ENCODE measurements around the gene SPATA25. TPM values are rescaled to one million over a fixed set of nuclear protein-coding genes. Genes with fewer than 3 reads are reported as not detected.
A peak's percentile ranks its signal among the peaks of the same experiment; 100 is the strongest.

The SPATA25 gene
- total RNA-seq, 2 experiments from 2014 or later = 0.90 to 1.0 TPM

DNA sequence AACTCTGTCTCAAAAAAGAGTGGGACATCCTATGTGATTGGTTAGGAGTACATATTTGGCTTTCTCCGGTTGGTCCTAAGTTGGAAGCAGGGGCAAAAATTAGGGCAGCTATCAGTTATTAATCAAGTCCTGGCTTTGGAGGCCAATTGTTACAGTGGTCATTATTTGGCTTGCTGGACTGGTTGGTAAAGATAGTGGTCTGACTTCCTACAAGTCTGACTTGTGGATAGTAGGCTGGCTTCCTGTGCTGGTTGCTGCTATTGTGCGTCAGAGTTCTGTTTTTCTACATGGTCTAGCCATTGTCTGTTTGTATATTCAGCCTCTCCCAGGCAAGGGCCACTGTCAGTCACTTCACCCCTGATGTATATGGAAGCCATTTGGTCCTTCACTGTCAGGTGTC is 37.2 kb downstream of the SPATA25 start:
- Mint-ChIP-seq H3K27ac (no peak overlapping the region), H3K4me1 (peaks cover 14% of the 10 kb centered on the region), H3K4me3 (no peak overlapping the region), H3K9me3 (no peaks in the 10 kb centered on the region), H3K27me3 (no peaks in the 10 kb centered on the region), H3K36me3 (peaks cover 10% of the 10 kb centered on the region)
- DNase-seq = no peak

DNA sequence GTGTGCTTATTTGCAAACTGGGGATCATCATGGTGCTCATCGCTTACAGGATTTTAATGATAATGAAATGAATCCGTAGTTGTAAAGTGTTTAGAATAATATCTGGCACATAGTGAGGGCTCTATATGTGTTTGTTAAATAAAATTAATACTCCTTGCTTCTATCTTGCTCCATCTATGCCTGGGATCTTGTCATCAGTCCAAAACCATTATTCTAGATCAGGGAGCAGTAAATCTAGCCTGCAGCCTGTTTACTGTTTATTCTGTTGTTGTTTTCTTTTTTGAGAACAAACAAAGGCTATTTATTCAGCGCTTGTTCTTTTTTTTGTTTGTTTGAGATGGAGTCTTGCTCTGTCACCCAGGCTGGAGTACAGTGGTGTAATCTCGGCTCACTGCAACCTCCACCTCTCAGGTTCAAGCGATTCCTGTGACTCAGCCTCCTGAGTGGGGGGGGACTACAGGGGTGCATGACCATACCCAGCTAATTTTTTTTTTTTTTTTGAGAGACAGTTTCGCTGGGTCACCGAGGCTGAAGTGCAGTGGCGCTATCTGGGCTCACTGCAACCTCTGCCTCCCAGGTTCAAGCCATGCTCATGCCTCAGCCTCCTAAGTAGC is 38.3 kb downstream of the SPATA25 start:
- Mint-ChIP-seq H3K9me3 (no peaks in the 10 kb centered on the region), H3K27ac (no peak overlapping the region), H3K27me3 (no peaks in the 10 kb centered on the region), H3K4me3 (no peak overlapping the region), H3K4me1 (peaks cover 8% of the 10 kb centered on the region), H3K36me3 (peaks cover 10% of the 10 kb centered on the region)
- DNase-seq = no peak

DNA sequence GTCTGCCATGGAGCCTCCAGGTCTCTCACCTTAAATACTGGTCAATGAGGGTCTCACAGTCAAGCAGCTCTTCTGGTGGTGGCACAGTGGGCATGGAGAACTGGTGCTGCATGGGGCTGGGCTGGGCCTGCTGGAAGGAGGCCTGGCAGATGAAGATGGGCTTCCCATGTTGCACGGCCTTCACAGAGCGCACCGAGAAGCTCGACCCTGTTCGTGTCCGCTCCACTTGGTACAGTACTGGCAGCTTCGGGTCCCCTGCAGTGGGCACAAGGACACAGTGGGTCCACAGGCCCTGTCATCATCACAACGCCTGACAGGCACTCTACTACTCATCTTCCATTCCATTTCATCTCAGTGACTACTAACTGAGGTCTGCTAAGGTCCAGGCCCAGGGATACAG is 39.0 kb downstream of the SPATA25 start:
- H3K9me3 Mint-ChIP-seq = no peaks in the 10 kb centered on the region
- H3K4me3 Mint-ChIP-seq = no peak overlapping the region
- peaks cover 1% of the 10 kb centered on the region for H3K4me1 Mint-ChIP-seq
- peaks cover 10% of the 10 kb centered on the region for H3K36me3 Mint-ChIP-seq
- H3K27me3 Mint-ChIP-seq = no peaks in the 10 kb centered on the region
- no peak for DNase-seq
- H3K27ac Mint-ChIP-seq = peak overlapping the region; percentile 32

DNA sequence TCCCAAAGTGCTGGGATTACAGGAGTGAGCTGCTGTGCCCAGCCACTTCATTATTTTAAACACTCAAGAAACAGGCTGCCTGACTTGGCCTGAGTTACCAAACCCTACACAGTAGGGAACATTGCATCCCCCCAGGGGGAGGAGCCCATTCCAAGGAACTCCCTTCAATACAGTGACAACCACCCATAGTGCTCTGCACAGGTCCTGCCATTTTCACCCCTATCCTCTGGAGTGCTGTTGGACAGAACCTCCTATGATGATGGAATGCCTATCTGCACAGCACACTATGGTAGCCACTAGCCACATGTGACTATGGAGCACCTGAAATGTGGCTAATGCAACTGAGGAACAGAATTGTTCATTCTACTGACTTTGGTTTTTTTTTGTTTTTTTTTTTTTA is 42.0 kb downstream of the SPATA25 start:
- DNase-seq = no peak
- Mint-ChIP-seq H3K4me3 (no peak overlapping the region), H3K9me3 (no peaks in the 10 kb centered on the region), H3K27ac (no peak overlapping the region), H3K27me3 (no peaks in the 10 kb centered on the region), H3K4me1 (no peaks in the 10 kb centered on the region), H3K36me3 (peaks cover 7% of the 10 kb centered on the region)

DNA sequence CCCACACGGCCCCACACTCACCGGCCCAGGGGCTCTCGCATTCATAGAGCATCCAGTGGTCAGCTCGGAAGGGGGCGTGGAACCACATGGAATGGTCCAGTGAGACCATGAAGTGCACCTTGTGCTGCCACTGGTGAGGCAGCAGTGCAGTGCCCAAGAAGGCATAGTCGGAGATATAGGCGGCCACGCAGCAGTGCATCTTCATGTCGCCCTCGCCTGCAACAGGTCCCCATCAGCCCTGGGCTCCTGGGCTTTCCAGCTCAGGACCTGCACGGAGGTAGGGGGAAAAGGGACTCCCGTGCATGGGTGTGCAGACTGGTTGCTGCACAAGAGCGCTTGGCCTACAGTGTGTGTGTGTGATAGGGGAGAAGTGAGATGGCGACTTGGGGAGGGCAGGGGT is 43.9 kb downstream of the SPATA25 start:
- no peaks in the 10 kb centered on the region for H3K4me1 Mint-ChIP-seq
- H3K9me3 Mint-ChIP-seq = no peaks in the 10 kb centered on the region
- peaks cover 4% of the 10 kb centered on the region for H3K36me3 Mint-ChIP-seq
- H3K27ac Mint-ChIP-seq = no peak overlapping the region
- DNase-seq = no peak
- H3K27me3 Mint-ChIP-seq = no peaks in the 10 kb centered on the region
- no peak overlapping the region for H3K4me3 Mint-ChIP-seq

DNA sequence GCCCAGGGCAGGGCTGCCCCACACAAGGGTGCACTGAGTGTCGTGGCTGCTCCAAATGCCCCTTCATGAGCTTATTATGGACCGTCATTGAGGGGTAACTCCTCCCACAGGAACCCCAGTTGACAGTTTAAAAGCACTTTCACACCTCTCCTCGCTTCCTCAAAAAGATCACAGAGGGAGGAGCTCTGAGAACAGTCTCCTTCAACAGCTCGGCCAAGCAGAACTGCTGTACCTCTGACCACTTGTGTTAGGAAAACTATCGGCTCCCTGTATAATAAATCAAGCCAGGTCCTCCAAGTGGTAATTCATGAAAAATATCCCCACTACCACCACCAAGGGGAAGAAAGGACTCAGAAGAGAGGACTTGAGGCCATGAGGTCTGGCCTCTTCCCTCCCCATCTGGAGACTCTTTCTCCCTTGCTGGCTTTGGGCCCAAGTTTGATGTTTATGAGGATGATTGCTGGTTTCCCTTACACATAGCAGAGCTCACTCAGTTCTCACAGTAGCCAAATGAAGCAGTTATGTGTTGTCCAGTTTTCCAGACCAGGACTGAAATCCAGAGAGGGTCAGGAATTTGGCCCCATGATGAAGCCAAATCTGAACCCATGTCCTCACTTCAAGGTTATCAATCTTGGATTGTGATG is 45.1 kb downstream of the SPATA25 start:
- Mint-ChIP-seq H3K4me3 (no peak overlapping the region), H3K9me3 (no peaks in the 10 kb centered on the region), H3K27ac (no peak overlapping the region), H3K4me1 (no peaks in the 10 kb centered on the region), H3K36me3 (peaks cover 4% of the 10 kb centered on the region), H3K27me3 (no peaks in the 10 kb centered on the region)
- DNase-seq = no peak

DNA sequence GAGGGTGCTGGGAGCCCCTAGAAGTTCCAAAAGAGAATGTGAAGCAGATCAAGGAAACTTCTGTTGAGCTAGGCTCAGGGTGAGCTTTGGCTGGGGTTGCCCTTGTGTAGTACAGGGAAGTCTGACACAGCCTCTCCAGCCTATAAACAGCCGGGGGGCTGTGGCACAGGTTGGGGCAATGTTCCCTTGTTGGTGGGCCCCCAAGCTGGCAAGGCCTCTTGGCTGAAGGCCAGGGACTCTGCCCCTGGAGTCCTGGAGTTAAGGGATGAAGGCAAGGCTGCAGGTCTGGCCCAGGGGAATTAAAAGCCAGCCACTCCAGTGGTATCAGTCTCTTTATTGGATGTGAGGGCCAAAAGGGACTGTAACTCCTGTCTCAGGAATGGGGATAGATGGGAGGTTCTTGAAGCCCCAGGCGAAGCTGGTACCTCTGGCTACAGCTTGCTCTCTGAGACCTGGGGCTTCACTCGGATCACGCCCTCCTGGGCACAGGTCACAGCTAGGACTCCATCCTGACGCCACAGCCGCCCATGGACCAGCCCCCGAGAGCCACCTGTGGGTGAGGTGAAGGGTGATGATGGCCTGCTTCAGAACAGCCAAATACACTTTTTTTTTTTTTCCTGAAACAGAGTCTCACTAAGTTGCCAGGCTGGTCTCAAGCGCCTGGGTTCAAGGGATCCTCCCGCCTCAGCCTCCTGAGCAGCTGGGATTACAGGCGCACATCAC is 45.9 kb downstream of the SPATA25 start:
- Mint-ChIP-seq H3K4me1 (no peaks in the 10 kb centered on the region), H3K4me3 (no peak overlapping the region), H3K27me3 (no peaks in the 10 kb centered on the region), H3K27ac (no peak overlapping the region), H3K36me3 (peaks cover 4% of the 10 kb centered on the region), H3K9me3 (no peaks in the 10 kb centered on the region)
- DNase-seq = no peak

DNA sequence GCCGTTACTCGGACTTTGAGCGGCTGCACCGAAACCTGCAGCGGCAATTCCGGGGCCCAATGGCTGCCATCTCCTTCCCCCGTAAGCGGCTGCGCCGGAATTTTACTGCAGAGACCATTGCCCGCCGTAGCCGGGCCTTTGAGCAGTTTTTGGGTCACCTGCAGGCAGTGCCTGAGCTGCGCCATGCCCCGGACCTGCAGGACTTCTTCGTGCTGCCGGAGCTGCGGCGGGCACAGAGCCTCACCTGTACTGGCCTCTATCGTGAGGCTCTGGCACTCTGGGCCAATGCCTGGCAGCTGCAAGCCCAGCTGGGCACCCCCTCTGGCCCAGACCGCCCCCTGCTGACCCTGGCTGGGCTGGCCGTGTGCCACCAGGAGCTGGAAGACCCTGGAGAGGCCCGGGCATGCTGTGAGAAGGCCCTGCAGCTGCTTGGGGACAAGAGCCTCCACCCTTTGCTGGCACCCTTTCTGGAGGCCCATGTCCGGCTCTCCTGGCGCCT is 46.7 kb downstream of the SPATA25 start:
- H3K4me1 Mint-ChIP-seq = no peaks in the 10 kb centered on the region
- H3K36me3 Mint-ChIP-seq = peaks cover 4% of the 10 kb centered on the region
- H3K27ac Mint-ChIP-seq = no peak overlapping the region

DNA sequence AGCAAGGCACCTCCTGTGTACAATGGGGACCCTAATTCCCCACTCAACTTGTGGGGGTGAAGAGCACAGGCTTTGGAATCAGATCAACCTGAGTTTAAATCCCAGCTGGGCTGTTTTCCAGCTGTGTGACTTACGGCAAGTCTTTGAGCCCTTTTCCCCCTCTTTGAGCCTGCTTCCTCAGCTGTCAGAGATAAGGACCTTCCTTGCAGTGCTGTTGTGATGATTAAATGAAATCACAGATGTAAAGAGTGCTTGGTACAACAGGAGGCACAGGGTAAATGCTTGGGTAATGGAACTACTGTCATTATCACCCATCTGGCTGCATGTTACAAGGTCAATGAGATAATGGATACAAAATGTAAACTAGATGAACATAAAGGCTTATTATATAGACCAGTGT is 50.6 kb downstream of the SPATA25 start:
- H3K27me3 Mint-ChIP-seq = no peaks in the 10 kb centered on the region
- H3K4me1 Mint-ChIP-seq = peaks cover 8% of the 10 kb centered on the region
- H3K4me3 Mint-ChIP-seq = no peak overlapping the region
- no peaks in the 10 kb centered on the region for H3K36me3 Mint-ChIP-seq
- no peak for DNase-seq
- H3K27ac Mint-ChIP-seq = no peak overlapping the region
- no peaks in the 10 kb centered on the region for H3K9me3 Mint-ChIP-seq

More for the DNA sequence above, 46.7 kb downstream of the SPATA25 start:
- no peak for DNase-seq
- Mint-ChIP-seq H3K4me3 (no peak overlapping the region), H3K27me3 (no peaks in the 10 kb centered on the region), H3K9me3 (no peaks in the 10 kb centered on the region)

Other genes starting within 250 kb of the SPATA25 start
- not detected for gene WFDC11, start 217.4 kb downstream of the SPATA25 start, total RNA-seq
- not detected for gene WFDC13, start 185.6 kb downstream of the SPATA25 start, total RNA-seq
- gene WFDC10B, start 182.6 kb downstream of the SPATA25 start, total RNA-seq = not detected
- not detected for gene SPINT4, start 165.3 kb downstream of the SPATA25 start, total RNA-seq
- not detected for gene WFDC3, start 95.7 kb downstream of the SPATA25 start, total RNA-seq
- 10 to 100 TPM; 31.1 to 31.5 TPM for gene DNTTIP1, start 95.7 kb downstream of the SPATA25 start, total RNA-seq
- 100 to 1,000 TPM; 185 to 188 TPM for gene UBE2C, start 75.0 kb downstream of the SPATA25 start, total RNA-seq
- gene TNNC2, start 60.3 kb downstream of the SPATA25 start, total RNA-seq = not detected
- gene SNX21, start 53.8 kb downstream of the SPATA25 start, total RNA-seq = 1 to 10 TPM; 1.3 to 1.5 TPM
- gene ACOT8, start 30.2 kb downstream of the SPATA25 start, total RNA-seq = 10 to 100 TPM; 18.6 to 19.3 TPM
- 1 to 10 TPM; 3.5 to 3.8 TPM for gene ZSWIM3, start 30.0 kb downstream of the SPATA25 start, total RNA-seq
- gene ZSWIM1, start 6.4 kb downstream of the SPATA25 start, total RNA-seq = 10 to 100 TPM; 10.6 to 11.1 TPM
- gene NEURL2, start 3.6 kb upstream of the SPATA25 start, total RNA-seq = 1 to 10 TPM; 2.5 to 3.1 TPM
- gene CTSA, start 3.7 kb upstream of the SPATA25 start, total RNA-seq = 10 to 100 TPM; 45.2 to 45.7 TPM
- gene PLTP, start 24.5 kb upstream of the SPATA25 start, total RNA-seq = 1 to 10 TPM; 5.9 to 6.2 TPM
- gene PCIF1, start 47.1 kb upstream of the SPATA25 start, total RNA-seq = 10 to 100 TPM; 28.4 to 30.2 TPM
- 10 to 100 TPM; 28.0 to 29.0 TPM for gene ZNF335, start 84.6 kb upstream of the SPATA25 start, total RNA-seq
- under 1 TPM in 1 of 2 experiments, not detected in 1; 0.08 TPM for gene MMP9, start 121.3 kb upstream of the SPATA25 start, total RNA-seq
- under 1 TPM; 0.26 to 0.52 TPM for gene SLC12A5, start 141.6 kb upstream of the SPATA25 start, total RNA-seq
- 10 to 100 TPM; 26.2 to 27.3 TPM for gene NCOA5, start 202.3 kb upstream of the SPATA25 start, total RNA-seq
- gene CD40, start 230.7 kb upstream of the SPATA25 start, total RNA-seq = 1 to 10 TPM; 4.6 to 5.3 TPM

Data from activated naive CD8-positive, alpha-beta T cell treated with anti-CD3 and anti-CD28 coated beads for 36 hours (primary cell).